Activated CD8-positive, alpha-beta memory T cell treated with anti-CD3 and anti-CD28 coated beads, Interleukin-2, amount 50 U/mL, for 24 hours (primary cell): ENCODE data around the gene HDHD5.

Source experiments
- DNase-seq: peaks from one replicate; pipeline ENCODE4 v3.0.0-alpha.2; 2020; ENCODE audit errors: extremely low read depth

HDHD5 gene

GRCh38 chr22:17105143-17106129 is 53.6 kb downstream of the HDHD5 start:
- no peak for DNase-seq

GRCh38 chr22:17104336-17104935 is 54.6 kb downstream of the HDHD5 start:
- no peak for DNase-seq

GRCh38 chr22:17103351-17103750 is 55.7 kb downstream of the HDHD5 start:
- DNase-seq = no peak

- no peak for DNase-seq
Observed at GRCh38 chr22:17102297-17102667, 56.8 kb downstream of the HDHD5 start.

- no peak for DNase-seq
Observed at GRCh38 chr22:17101475-17102296, 57.4 kb downstream of the HDHD5 start.

GRCh38 chr22:17100621-17101020 is 58.5 kb downstream of the HDHD5 start:
- no peak for DNase-seq

- no peak for DNase-seq
Observed at GRCh38 chr22:17098379-17098819, 60.7 kb downstream of the HDHD5 start.

GRCh38 chr22:17097701-17098100 is 61.4 kb downstream of the HDHD5 start:
- no peak for DNase-seq

- DNase-seq = no peak
Observed at GRCh38 chr22:17097062-17097461, 62.0 kb downstream of the HDHD5 start.

GRCh38 chr22:17096071-17096470 is 63.0 kb downstream of the HDHD5 start:
- no peak for DNase-seq

- no peak for DNase-seq
Observed at GRCh38 chr22:17095538-17095937, 63.5 kb downstream of the HDHD5 start.

GRCh38 chr22:17093081-17093480 is 66.0 kb downstream of the HDHD5 start:
- DNase-seq = no peak

- no peak for DNase-seq
Observed at GRCh38 chr22:17091851-17092250, 67.2 kb downstream of the HDHD5 start.

- no peak for DNase-seq
Observed at GRCh38 chr22:17090550-17090949, 68.5 kb downstream of the HDHD5 start.
